ENCODE data around the gene LRRN2. TPM values are rescaled to one million over a fixed set of nuclear protein-coding genes. Genes with fewer than 3 reads are reported as not detected.

The LRRN2 gene
- polyA plus RNA-seq, 1 experiment: not detected

- CTCF ChIA-PET: no interaction called here
- POLR2A ChIA-PET: no interaction called here
- TF ChIP-seq CTCF (IDR thresholded peaks at IDR 0.05; ENCODE audit: low read depth, low read length): no peak
- Histone ChIP-seq H3K27ac (ENCODE audit: low read depth, low read length) (no peak overlapping the region), H3K27me3 (ENCODE audit: control insufficient read depth, insufficient read depth, low read length) (peaks cover 29% of the 10 kb centered on the region), H3K4me3 (ENCODE audit: low read depth, low read length) (no peak overlapping the region), H3K9me3 (ENCODE audit: control insufficient read depth, insufficient read depth, low read length) (no peaks in the 10 kb centered on the region)
- no peak for DNase-seq (ENCODE audit: low read depth, low spot score)
Observed at GRCh38 chr1:204611036-204611435, 74.5 kb downstream of the LRRN2 start.

GRCh38 chr1:204607910-204608309 lies 77.6 kb downstream of the LRRN2 start:
- no peak for DNase-seq (ENCODE audit: low read depth, low spot score)
- Histone ChIP-seq H3K27ac (ENCODE audit: low read depth, low read length) (no peak overlapping the region), H3K9me3 (ENCODE audit: control insufficient read depth, insufficient read depth, low read length) (no peaks in the 10 kb centered on the region), H3K27me3 (ENCODE audit: control insufficient read depth, insufficient read depth, low read length) (peaks cover 33% of the 10 kb centered on the region), H3K4me3 (ENCODE audit: low read depth, low read length) (no peak overlapping the region)
- CTCF ChIA-PET: interaction anchor here (1.6 kb wide), 1 partner anchor 199 kb away, joined by 7 read pairs; no protein-coding TSS in a partner anchor
- POLR2A ChIA-PET: no interaction called here
- no peak for TF ChIP-seq CTCF (IDR thresholded peaks at IDR 0.05; ENCODE audit: low read depth, low read length)

- no peak overlapping the region for H3K4me3 ChIP-seq (ENCODE audit: low read depth, low read length)
- TF ChIP-seq CTCF (IDR thresholded peaks at IDR 0.05; ENCODE audit: low read depth, low read length): no peak
- peaks cover 49% of the 10 kb centered on the region for H3K27me3 ChIP-seq (ENCODE audit: control insufficient read depth, insufficient read depth, low read length)
- H3K9me3 ChIP-seq (ENCODE audit: control insufficient read depth, insufficient read depth, low read length): no peaks in the 10 kb centered on the region
- no peak for DNase-seq (ENCODE audit: low read depth, low spot score)
- H3K27ac ChIP-seq (ENCODE audit: low read depth, low read length): no peak overlapping the region
- POLR2A ChIA-PET: no interaction called here
- CTCF ChIA-PET: no interaction called here
Observed at GRCh38 chr1:204605791-204606190, 79.7 kb downstream of the LRRN2 start.

- POLR2A ChIA-PET: no interaction called here
- Histone ChIP-seq H3K27me3 (ENCODE audit: control insufficient read depth, insufficient read depth, low read length) (peaks cover 48% of the 10 kb centered on the region), H3K4me3 (ENCODE audit: low read depth, low read length) (no peak overlapping the region), H3K9me3 (ENCODE audit: control insufficient read depth, insufficient read depth, low read length) (no peaks in the 10 kb centered on the region; the same call in 1 of the 2 replicates), H3K27ac (ENCODE audit: low read depth, low read length) (no peak overlapping the region)
- CTCF ChIA-PET: interaction anchor here (1.6 kb wide), 1 partner anchor 204 kb away, joined by 4 read pairs; no protein-coding TSS in a partner anchor
- TF ChIP-seq CTCF (IDR thresholded peaks at IDR 0.05; ENCODE audit: low read depth, low read length): no peak
- no peak for DNase-seq (ENCODE audit: low read depth, low spot score)
Observed at GRCh38 chr1:204602871-204603542, 82.5 kb downstream of the LRRN2 start.

- ChIA-PET POLR2A (no interaction called here), CTCF (interaction anchor here (1.6 kb wide), 1 partner anchor 205 kb away, joined by 4 read pairs; no protein-coding TSS in a partner anchor)
- TF ChIP-seq CTCF (IDR thresholded peaks at IDR 0.05; ENCODE audit: low read depth, low read length): no peak
- Histone ChIP-seq H3K4me3 (ENCODE audit: low read depth, low read length) (no peak overlapping the region), H3K27ac (ENCODE audit: low read depth, low read length) (no peak overlapping the region), H3K27me3 (ENCODE audit: control insufficient read depth, insufficient read depth, low read length) (peaks cover 50% of the 10 kb centered on the region), H3K9me3 (ENCODE audit: control insufficient read depth, insufficient read depth, low read length) (no peaks in the 10 kb centered on the region; the same call in 1 of the 2 replicates)
- no peak for DNase-seq (ENCODE audit: low read depth, low spot score)
Observed at GRCh38 chr1:204602111-204602579, 83.4 kb downstream of the LRRN2 start.
